Inferior parietal cortex (tissue), 1 donor: ENCODE measurements around the gene GREB1L.

ENCODE experiments used
- DNase-seq: peaks from one replicate; pipeline ENCODE4 v3.0.0-alpha.2; 2016; ENCODE audit errors: extremely low spot score

Gene GREB1L

GRCh38 chr18:21559195-21559594 lies 317.2 kb downstream of the GREB1L start:
- no peak for DNase-seq

GRCh38 chr18:21571772-21572171 lies 329.7 kb downstream of the GREB1L start:
- no peak for DNase-seq
